Erythroblast (primary cell): ENCODE results near the gene HTRA3.

Experiments used
- GATA1 ChIP-seq: IDR thresholded peaks from 2 replicates; pipeline ENCODE4 v1.6.1; 2011; ENCODE audit warnings: low read depth, mild to moderate bottlenecking, control low read depth, low read length, moderate library complexity
- POLR2A ChIP-seq: IDR thresholded peaks from 2 replicates; pipeline ENCODE4 v1.6.1; 2011; ENCODE audit warnings: mild to moderate bottlenecking, low read length

DNA sequence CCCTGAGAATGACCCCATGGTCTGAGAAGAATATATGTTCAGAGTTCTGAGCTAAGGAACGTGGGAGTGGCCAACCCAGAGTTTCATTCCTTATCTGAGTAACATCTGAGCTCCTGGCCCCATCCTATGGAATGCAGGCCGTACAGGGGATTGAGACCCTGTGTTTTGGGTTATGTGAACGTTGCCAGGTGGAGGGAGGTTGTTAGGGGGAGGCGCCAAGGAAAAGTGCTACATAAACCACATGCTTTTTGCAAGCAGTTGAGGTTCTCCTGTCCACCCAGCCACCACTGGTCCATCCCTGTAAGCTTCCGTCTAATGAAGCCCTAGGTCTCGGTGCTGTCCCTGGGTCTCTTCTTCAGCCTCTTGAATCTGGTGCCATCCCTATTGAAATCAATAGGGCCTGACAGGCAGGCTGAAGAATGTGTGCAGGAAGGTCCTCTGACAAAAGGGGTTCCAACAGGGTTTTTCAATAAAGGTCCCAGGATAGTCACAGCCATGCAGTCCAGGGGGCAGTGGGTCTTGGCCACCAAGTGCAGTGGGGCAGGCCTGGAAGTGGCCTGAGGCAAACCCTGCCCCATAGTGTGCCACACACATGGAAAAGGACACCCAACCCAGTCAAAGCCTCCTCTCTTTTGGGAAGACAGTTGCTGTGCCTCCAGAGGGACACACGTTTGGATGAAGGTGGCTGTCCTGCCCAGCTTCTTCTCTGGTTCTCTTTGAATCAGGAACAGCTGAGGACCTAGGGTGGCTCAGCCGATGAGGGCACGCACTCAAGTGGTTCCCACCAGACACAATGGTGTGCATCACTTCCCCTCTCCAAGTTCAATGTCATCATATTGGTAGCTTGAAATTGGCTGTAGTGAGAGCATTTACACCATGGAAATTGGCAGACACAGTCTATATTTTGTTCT lies 53.5 kb downstream of the HTRA3 start:
- TF ChIP-seq POLR2A (no peak), GATA1 (no peak)
